ENCODE measurements around the gene SCN4A.
"Not testable (repeated sequence)": the region's sequence is repeated elsewhere in the genome, so short reads cannot be mapped to it uniquely, and the experiment has no call there.

Gene SCN4A

DNA sequence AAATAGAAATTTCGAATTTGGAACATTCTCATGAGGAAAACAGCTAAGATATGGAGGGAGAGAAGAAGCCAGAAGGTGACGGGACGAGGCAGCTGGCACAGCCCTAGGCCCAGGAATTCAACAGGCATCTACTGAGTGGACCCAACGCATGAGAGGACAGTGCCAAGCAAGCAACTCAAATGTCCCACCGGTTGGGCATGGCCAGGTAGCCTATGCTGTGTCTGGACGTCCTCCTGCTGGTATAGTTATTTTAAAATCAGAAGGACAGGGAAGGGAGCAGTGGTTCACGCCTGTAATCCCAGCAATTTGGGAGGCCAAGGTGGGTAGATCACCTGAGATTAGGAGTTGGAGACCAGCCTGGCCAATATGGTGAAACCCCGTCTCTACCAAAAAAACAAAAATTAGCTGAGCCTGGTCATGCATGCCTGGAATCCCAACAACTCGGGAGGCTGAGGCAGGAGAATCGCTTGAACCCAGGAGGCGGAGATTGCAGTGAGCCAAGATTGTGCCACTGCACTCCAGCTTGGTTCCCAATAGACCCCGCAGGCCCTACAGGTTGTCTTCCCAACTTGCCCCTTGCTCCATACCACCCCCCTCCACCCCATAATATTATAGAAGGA lies 56.0 kb downstream of the SCN4A start:
- DNase-seq (ENCODE audit: low read depth): no peak

DNA sequence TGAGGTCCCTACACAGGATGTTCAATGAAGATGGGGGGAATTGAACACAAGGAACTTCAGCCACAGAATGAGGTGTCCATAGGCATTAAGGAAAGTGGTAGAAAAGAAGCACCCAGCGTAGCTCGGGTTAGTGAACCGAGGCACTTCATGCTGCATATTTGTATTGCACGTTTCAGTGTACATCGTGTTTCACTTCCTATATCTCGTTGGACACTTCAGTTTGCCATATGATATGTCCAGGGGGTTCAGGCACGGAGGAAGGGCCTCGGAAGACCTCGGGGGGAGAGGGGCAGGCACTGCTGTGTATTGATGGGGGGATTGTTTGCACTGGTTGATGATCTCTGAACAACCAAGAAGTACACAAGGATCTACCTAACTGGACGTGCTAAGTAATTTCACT lies 57.0 kb downstream of the SCN4A start:
- DNase-seq (ENCODE audit: low read depth): not testable (repeated sequence)

DNA sequence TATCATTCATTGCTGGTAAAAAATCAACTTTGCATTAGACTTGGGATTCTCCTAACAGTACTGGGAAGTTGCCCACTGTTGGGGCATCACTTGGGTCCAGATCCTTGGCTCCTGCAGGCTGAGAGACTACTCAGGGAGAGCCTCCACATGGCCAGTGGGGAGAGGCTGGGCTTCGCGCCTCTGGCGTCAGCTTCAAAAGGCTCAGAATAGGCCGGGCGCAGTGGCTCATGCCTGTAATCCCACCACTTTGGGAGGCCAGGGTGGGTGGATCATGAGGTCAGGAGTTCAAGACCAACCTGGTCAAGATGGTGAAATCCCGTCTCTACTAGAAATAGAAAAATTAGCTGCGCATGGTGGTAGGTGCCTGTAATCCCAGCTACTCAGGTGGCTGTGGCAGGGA lies 58.2 kb downstream of the SCN4A start:
- DNase-seq (ENCODE audit: low read depth): no peak

DNA sequence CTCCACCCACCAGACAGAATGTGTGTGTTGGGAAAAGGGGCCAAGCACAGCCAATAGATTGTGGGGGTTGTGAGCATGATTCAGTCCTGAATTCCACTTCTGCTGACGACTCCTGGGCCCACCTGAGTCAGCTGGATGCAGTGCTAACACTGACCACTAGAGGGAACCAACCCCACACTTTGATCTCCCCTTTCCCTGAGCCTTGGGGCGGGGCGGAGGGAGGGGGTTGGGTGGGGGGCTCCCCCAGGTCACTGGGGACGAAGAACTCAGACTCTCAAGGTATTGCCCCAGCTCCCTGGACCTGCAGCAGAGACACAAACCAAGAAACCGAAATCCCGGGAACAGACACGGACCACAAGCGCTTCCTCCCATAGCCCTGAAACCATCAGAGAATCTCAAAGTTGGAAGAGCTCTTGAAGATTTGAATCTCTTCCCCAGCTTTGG lies 61.0 kb downstream of the SCN4A start:
- peak; percentile 46 for DNase-seq (ENCODE audit: low read depth)

DNA sequence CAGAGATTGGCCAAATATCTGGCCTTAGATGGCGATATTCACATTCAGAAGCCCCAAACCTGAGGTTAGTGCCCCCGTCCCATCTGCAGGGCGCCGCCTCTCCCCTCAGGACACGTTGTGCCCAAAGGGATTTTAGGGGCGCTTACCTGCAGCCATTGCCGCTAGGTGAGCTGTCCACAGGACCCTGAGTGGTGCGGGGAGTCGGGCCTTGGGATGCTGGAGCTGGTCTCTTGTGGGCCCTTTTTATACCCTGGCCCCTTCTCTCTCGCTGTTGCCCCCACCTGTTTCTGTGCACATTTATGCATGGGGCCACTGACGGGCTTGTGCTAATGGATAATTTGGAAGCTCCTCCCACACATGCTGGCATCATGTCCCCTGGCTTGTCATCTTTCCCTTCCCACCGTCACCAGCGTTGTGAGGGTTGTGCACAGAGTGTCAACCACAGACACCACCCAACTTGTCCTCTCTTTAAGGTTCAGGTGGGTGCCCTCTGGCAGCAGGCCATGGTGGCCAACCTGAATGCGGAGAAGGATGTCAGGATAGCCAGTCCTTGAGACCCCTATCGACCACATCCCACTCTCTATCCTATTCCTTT lies 61.6 kb downstream of the SCN4A start, which contains the start of gene CSHL1:
Gene CSHL1 (minus strand): TSS at position 218 of the 595 bp plus-strand sequence. CDS start 62 bp downstream, at position 156.
- DNase-seq (ENCODE audit: low read depth): no peak

DNA sequence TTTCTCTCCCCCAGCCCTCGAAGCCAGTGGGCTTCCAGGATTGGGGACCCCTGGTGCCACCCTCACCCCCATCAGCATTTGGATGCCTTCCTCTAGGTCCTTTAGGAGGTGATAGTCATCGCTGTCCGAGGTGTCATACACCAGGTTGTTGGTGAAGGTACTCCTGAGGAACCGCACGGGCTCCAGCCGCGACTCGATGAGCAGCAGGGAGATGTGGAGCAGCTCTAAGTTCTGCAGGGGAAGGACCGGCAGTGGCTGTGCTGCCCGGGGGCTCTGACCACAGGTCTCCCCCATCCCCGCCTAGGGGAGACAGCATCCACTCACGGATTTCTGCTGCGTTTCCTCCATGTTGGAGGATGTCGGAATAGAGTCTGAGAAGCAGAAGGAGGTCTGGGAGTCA lies 62.6 kb downstream of the SCN4A start:
- DNase-seq (ENCODE audit: low read depth): no peak

DNA sequence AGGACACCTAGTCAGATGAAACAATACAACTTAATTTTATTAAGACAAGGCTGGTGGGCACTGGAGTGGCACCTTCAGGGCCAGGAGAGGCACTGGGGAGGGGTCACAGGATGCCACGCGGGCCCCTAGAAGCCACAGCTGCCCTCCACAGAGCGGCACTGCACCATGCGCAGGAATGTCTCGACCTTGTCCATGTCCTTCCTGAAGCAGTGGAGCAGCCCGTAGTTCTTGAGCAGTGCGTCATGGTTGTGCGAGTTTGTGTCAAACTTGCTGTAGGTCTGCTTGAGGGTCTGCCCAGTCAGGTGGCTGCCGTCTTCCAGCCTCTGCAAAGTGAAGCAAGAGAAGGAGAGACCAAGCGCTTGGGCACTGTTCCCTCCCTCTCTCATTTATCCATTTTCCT lies 63.1 kb downstream of the SCN4A start:
- not testable (repeated sequence) for DNase-seq (ENCODE audit: low read depth)

DNA sequence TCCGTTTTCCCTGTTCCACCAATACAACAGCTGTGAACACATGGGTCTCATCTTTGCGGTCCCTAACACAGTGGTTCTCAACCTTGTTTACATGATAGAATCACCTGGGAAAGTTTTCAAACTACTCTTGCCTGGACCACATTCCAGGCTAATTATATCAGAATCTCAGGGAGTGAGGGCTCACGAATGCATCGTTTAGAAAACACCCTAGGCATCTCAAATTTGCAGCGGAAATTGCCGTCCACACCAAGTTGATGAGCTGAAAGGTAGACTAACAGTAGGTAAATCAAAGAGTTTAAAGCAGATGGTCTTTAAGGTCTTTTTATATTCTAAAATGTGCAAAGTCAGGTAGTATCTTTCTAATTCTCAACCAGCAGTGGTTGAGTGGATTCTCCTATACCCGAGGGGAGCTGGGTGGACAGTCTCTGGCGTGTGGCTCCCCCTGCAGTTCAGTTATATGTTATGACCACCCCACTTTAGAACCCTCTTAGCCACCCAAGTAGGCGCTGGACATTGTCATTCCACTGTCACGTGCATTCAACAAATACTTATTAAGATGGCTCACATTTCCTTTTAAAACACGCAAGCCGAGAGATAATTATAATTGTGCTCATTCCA lies 65.4 kb downstream of the SCN4A start:
- DNase-seq (ENCODE audit: low read depth): peak; percentile 21

DNA sequence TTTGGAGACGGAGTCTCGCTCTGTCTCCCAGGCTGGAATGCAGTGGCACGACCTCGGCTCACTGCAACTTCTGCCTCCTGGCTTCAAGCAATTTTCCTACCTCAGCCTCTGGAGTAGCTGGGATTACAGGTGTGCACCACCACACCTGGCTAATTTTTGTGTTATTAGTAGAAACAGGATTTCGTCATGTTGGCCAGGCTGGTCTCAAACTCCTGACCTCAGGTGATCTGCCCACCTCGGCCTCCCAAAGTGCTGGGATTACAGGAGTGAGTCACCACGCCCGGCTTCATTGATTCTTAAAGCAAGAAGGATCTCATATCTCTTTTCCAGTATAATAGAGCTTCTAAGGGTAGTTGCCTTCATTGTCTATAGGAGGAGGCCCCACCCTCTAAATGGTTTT lies 67.9 kb downstream of the SCN4A start:
- not testable (repeated sequence) for DNase-seq (ENCODE audit: low read depth)

DNA sequence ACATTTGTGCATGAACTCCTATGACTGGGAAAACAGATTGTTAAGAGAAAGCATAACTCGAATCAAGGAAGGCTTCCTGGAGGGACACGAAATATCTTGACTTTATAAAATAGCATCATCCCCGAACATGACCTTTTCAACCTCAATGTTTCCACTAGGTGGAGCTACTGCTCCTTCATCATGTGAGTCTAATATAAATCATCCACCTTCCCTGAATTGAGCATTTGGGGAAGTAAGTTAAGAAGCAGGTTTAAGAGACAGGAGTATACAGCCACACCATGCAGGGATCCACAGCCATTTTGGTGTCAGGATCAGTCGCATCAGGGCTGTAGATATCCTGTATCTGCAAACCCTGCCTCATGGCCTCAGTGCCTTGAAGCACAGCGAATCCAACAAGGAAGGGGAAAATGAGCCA lies 68.9 kb downstream of the SCN4A start:
- DNase-seq (ENCODE audit: low read depth): not testable (repeated sequence)

DNA sequence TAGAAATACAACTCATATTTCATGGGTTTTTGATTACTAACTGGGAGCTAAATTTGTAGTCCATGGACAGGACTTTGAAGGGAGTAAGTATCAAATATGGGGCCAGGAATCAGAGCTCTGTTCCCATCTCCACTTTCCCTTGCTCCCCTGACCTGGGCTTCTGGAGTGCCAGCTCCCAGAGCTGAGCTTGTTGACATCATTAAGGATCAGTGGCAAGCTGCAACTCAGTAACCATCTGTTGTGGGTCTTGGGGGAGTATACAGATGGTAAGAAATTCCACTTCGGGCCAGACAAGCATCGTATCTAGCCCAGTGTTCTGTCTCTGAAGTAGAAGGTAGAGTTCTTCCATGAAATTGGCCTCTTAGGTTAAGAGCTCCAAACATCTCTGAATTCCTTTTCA lies 70.7 kb downstream of the SCN4A start:
- DNase-seq (ENCODE audit: low read depth): not testable (repeated sequence)

DNA sequence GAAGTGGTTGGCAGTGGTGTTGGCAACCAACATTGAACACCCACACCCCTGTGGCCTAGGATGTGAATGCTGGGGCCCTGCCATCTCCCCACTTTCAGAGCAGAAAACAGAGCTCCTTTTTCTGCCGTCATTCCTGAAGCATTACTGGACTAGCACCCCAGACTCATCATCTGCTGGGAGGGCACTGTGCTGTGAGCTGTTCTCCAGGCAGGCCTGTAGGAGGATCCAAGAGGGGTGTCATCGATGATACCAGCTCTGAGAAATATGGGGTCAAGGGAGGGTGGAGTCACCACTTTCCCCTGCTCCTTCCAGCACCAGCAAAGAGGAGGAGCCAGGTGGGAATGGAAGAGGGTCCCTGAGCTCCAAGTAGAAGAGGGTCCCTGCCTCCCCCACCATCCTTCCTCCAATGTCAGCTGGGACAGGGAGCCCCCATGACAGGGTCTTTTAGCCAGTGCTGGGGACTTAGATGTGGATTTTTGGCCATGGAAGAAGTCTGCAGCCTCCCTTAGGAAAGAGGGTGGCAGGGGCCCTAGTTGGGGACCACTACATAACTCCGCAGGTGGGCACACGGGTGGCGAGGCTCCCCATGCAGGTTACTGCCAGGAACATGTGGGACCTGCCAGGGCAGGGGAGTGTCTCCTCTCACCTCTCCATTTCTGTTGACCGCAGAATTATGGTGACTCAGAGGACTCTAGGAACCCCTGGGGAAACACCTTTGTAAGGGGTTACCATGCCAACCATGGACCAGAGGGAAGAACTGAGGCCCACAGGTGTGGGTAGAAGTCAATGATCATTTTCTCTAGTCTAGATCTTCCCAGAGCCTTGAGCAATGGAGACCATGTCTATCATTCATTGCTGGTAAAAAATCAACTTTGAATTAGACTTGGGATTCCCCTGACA lies 73.6 kb downstream of the SCN4A start:
- DNase-seq (ENCODE audit: low read depth): not testable (repeated sequence)

DNA sequence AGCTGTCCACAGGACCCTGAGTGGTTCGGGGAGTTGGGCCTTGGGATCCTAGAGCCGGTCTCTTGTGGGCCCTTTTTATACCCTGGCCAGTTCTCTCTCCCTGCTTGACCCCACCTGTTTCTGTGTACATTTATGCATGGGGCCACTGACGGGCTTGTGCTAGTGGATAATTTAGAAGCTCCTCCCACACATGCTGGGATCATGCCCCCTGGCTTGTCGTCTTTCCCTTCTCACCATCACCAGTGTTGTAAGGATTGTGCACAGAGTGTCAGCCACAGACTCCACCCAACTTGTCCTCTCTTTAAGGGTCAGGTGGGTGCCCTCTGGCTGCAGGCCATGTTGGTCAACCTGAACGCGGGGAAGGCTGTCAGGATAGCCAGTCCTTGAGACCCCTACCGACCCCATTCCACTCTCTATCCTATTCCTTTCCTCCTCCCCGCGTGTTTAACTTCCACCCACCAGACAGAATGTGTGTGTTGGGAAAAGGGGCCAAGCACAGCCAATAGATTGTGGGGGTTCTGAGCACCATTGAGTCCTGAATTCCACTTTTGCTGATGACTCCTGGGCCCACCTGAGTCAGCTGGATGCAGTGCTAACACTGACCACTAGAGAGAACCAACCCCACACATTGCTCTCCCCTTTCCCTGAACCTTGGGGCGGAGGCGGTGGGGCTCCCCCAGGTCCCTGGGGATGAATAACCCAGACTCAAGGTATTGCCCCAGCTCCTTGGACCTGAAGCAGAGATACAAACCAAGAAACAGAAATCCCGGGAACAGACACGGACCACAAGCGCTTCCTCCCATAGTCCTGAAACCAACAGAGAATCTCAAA lies 76.0 kb downstream of the SCN4A start, which contains the start of gene CSH1:
Gene CSH1 (minus strand): TSS at position 51 of the 831 bp plus-strand sequence. CDS start 63 bp downstream, outside the sequence.
- not testable (repeated sequence) for DNase-seq (ENCODE audit: low read depth)

DNA sequence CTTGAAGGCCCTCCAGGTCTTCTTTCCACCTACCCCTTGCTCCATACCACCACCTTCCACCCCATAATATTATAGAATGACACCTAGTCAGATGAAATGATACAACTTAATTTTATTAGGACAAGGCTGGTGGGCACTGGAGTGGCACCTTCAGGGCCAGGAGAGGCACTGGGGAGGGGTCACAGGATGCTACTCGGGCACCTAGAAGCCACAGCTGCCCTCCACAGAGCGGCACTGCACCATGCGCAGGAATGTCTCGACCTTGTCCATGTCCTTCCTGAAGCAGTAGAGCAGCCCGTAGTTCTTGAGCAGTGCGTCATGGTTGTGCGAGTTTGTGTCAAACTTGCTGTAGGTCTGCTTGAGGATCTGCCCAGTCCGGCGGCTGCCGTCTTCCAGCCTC lies 77.9 kb downstream of the SCN4A start:
- not testable (repeated sequence) for DNase-seq (ENCODE audit: low read depth)

DNA sequence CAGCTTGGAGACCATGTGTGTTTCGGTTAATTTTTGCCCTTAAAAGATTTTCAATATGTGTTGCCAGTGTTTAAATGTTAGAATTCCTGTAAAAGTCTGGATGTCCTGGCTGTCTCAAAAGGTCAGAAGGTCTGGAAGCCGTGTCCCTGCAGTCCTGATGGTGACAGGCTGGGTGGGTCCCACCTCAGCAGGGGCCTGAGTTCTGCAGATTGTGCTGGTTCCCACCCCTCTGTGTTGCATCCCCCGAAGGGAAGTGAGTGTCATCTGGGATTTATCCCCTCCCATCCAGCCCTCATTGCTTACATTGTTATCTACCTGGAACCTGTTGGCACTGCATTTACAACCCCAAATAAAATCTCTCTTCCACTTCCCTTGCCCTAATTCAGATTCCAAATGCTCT lies 78.7 kb downstream of the SCN4A start:
- not testable (repeated sequence) for DNase-seq (ENCODE audit: low read depth)

DNA sequence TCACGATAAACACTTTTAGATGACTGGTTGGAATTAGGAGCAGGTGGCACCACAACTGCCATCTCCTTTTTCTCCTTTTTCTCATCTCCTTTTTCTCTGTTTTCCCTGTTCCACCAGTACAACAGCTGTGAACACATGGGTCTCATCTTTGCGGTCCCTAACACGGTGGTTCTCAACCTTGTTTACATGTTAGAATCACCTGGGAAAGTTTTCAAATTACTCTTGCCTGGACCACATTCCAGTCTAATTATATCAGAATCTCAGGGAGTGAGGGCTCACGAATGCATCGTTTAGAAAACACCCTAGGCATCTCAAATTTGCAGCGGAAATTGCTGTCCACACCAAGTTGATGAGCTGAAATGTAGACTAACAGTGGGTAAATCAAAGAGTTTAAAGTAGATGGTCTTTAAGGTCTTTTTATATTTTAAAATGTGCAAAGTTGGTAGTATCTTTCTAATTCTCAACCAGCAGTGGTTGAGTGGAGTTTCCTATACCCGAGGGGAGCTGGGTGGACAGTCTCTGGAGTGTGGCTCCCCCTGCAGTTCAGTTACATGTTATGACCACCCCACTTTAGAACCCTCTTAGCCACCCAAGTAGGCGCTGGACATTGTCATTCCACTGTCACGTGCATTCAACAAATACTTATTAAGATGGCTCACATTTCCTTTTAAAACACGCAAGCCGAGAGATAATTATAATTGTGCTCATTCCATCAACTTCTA lies 80.2 kb downstream of the SCN4A start:
- DNase-seq (ENCODE audit: low read depth): not testable (repeated sequence)

DNA sequence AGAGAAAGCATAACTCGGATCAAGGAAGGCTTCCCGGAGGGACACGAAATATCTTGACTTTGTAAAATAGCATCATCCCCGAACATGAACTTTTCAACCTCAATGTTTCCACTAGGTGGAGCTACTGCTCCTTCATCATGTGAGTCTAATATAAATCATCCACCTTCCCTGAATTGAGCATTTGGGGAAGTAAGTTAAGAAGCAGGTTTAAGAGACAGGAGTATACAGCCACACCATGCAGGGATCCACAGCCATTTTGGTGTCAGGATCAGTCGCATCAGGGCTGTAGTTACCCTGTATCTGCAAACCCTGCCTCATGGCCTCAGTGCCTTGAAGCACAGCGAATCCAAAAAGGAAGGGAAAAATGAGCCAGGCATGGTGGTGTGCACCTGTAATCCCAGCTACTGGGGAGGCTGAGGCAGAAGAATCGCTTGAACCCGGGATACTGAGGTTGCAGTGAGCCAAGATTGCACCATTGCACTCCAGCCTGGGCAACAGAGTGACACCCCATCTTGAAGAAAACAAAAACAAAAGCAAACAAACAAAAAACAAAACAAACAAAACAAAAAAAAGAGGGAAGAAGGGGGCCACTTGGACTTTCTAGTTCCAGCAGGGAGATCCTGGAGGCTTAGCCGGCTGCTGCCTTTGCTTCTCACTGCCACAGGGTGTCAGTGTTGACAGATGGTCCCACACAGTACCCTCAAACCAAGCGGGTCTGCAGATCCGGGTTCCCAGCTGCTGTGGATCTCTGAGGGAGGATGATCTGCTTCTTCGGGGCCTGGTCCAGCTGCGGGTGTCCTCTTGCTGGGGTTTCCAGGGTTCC lies 83.5 kb downstream of the SCN4A start:
- peak; percentile 55 for DNase-seq (ENCODE audit: low read depth)

Data from EH (cell line).